H1 (cell line): ENCODE data around the gene HOXB4. TPM values are rescaled to one million over a fixed set of nuclear protein-coding genes. Genes with fewer than 3 reads are reported as not detected.

Source experiments
- CTCF ChIA-PET: fragments of 300-600 bp; sonication (Branson Sonifier 250); formaldehyde crosslinking; loops from one replicate; lab custom pipeline; 2021; ENCODE audit not compliant: partially characterized antibody; lab: Charles Lee
- POLR2A ChIA-PET: fragments of 300-600 bp; sonication (Branson Sonifier 250); formaldehyde crosslinking; loops from one replicate; lab custom pipeline; 2021; ENCODE audit warnings: inconsistent platforms; ENCODE audit not compliant: partially characterized antibody; lab: Charles Lee
- DNase-seq, 2 experiments: peaks; one replicate each; pipeline versions ENCODE4 v3.0.0 to v3.0.0-alpha.2; 2010 to 2022; ENCODE audit warnings: low spot score in 2 of 2, low read depth in 1 of 2, mixed read lengths in 1 of 2
- FAIRE-seq: peaks from 2 replicates; lab custom pipeline; 2011; peaks lifted over from hg19 to GRCh38; lab: Jason Lieb, UNC
- H2AFZ ChIP-seq: 2 replicates; pipeline ENCODE4 v1.8.1; 2012; ENCODE audit warnings: low read length, inconsistent platforms
- H2AK5ac ChIP-seq: 2 replicates; pipeline ENCODE4 v1.6.1; 2013; ENCODE audit warnings: low read depth, low read length
- H2BK120ac ChIP-seq: replicated peaks from 2 replicates; pipeline ENCODE3; 2013; ENCODE audit warnings: low read depth, low read length, inconsistent platforms
- H2BK12ac ChIP-seq: 2 replicates; pipeline ENCODE4 v1.6.1; 2013; ENCODE audit warnings: low read depth, low read length
- H2BK15ac ChIP-seq: 2 replicates; pipeline ENCODE4 v1.6.1; 2013; ENCODE audit warnings: low read length
- H2BK20ac ChIP-seq: 2 replicates; pipeline ENCODE4 v1.6.1; 2013; ENCODE audit warnings: low read length
- H2BK5ac ChIP-seq: 2 replicates; pipeline ENCODE4 v1.6.1; 2013; ENCODE audit warnings: low read depth, low read length
- H3K14ac ChIP-seq: 2 replicates; pipeline ENCODE4 v1.6.1; 2013; ENCODE audit warnings: inconsistent platforms; ENCODE audit not compliant: insufficient read length
- H3K18ac ChIP-seq: 2 replicates; pipeline ENCODE4 v1.6.1; 2013; ENCODE audit warnings: low read length; ENCODE audit errors: extremely low read depth
- H3K23ac ChIP-seq: 2 replicates; pipeline ENCODE4 v1.6.1; 2013; ENCODE audit warnings: inconsistent platforms; ENCODE audit not compliant: insufficient read length
- H3K23me2 ChIP-seq: 2 replicates; pipeline ENCODE4 v1.6.1; 2013; ENCODE audit warnings: low read depth, low read length
- H3K27ac ChIP-seq: 2 replicates; pipeline ENCODE4 v1.6.1; 2011; ENCODE audit warnings: low read depth, low read length, inconsistent platforms
- H3K27me3 ChIP-seq, 4 experiments: replicated peaks in 1 of 4; 1 replicate in 1 of 4; 2 replicates in 3 of 4; pipeline versions ENCODE4 v1.6.1 to v1.8.1; 2011 to 2013; ENCODE audit warnings: low read length in 3 of 4, mild to moderate bottlenecking in 3 of 4, inconsistent platforms in 2 of 4, mixed read lengths in 2 of 4, moderate library complexity in 1 of 4; ENCODE audit not compliant: control insufficient read depth in 3 of 4, insufficient read depth in 3 of 4; ENCODE audit errors: extremely low read depth in 1 of 4
- H3K36me3 ChIP-seq, 4 experiments: 2 replicates each; pipeline versions ENCODE4 v1.6.1 to v1.8.1; 2011 to 2013; ENCODE audit warnings: mild to moderate bottlenecking in 4 of 4, low read length in 3 of 4, moderate library complexity in 2 of 4, control low read depth in 1 of 4, inconsistent platforms in 1 of 4; ENCODE audit not compliant: insufficient read depth in 4 of 4, control insufficient read depth in 2 of 4
- H3K4ac ChIP-seq: replicated peaks from 2 replicates; pipeline ENCODE3; 2013; ENCODE audit warnings: low read length, low read depth, mixed read lengths, inconsistent platforms; ENCODE audit not compliant: insufficient read length
- H3K4me1 ChIP-seq, 4 experiments: replicated peaks in 1 of 4; 1 replicate in 1 of 4; 2 replicates in 3 of 4; pipeline versions ENCODE4 v1.6.1 to v1.8.1; 2011 to 2013; ENCODE audit warnings: low read length in 3 of 4, inconsistent platforms in 2 of 4, mixed read lengths in 1 of 4; ENCODE audit not compliant: insufficient read depth in 4 of 4, control insufficient read depth in 3 of 4
- H3K4me2 ChIP-seq, 2 experiments: 2 replicates each; pipeline versions ENCODE4 v1.6.1 to v1.8.1; 2011 to 2013; ENCODE audit warnings: low read depth in 2 of 2, low read length in 2 of 2, control low read depth in 1 of 2, inconsistent platforms in 1 of 2, mild to moderate bottlenecking in 1 of 2; ENCODE audit not compliant: insufficient read depth in 1 of 2
- H3K4me3 ChIP-seq, 4 experiments: fragments of 200-600, 300-600 bp in 1 of 4; sonication (generic), shearing (Covaris generic), sonication (Bioruptor Twin) in 1 of 4; 2 replicates each; pipeline versions ENCODE4 v1.5.1 to v1.8.1; 2011 to 2016; ENCODE audit warnings: low read length in 4 of 4, low read depth in 3 of 4, control low read depth in 2 of 4, inconsistent platforms in 2 of 4, mild to moderate bottlenecking in 2 of 4, mixed read lengths in 1 of 4, moderate library complexity in 1 of 4; ENCODE audit not compliant: insufficient read depth in 2 of 4; ENCODE audit errors: extremely low read depth in 1 of 4
- H3K56ac ChIP-seq: replicated peaks from 2 replicates; pipeline ENCODE3; 2013; ENCODE audit warnings: low read depth, mild to moderate bottlenecking, mixed read lengths, low read length, inconsistent platforms; ENCODE audit not compliant: insufficient read length
- H3K79me1 ChIP-seq: 2 replicates; pipeline ENCODE4 v1.6.1; 2013; ENCODE audit warnings: low read depth, low read length, control low read depth
- H3K79me2 ChIP-seq, 2 experiments: 2 replicates each; pipeline versions ENCODE4 v1.6.1 to v1.8.1; 2012 to 2013; ENCODE audit warnings: low read length in 2 of 2, mild to moderate bottlenecking in 2 of 2, inconsistent platforms in 1 of 2; ENCODE audit not compliant: insufficient read depth in 2 of 2, control insufficient read depth in 1 of 2
- H3K9ac ChIP-seq, 4 experiments: replicated peaks in 1 of 4; 1 replicate in 1 of 4; 2 replicates in 3 of 4; pipeline versions ENCODE4 v1.6.1 to v1.8.1; 2011 to 2013; ENCODE audit warnings: low read depth in 3 of 4, low read length in 3 of 4, control low read depth in 2 of 4, mild to moderate bottlenecking in 2 of 4, moderate library complexity in 2 of 4, inconsistent platforms in 1 of 4; ENCODE audit errors: extremely low read depth in 1 of 4
- H3K9me3 ChIP-seq, 2 experiments: 2 replicates each; pipeline versions ENCODE4 v1.6.1 to v1.8.1; 2012 to 2013; ENCODE audit warnings: mild to moderate bottlenecking in 2 of 2, moderate library complexity in 2 of 2, control low read depth in 1 of 2, inconsistent platforms in 1 of 2, low read depth in 1 of 2, low read length in 1 of 2, mixed read lengths in 1 of 2; ENCODE audit not compliant: insufficient read depth in 2 of 2
- H4K20me1 ChIP-seq, 2 experiments: replicated peaks in 1 of 2; 2 replicates each; pipeline versions ENCODE3 to v1.8.1; 2011 to 2013; ENCODE audit warnings: inconsistent platforms in 2 of 2, low read length in 2 of 2, mild to moderate bottlenecking in 1 of 2; ENCODE audit not compliant: insufficient read depth in 2 of 2, control insufficient read depth in 1 of 2
- H4K5ac ChIP-seq: 2 replicates; pipeline ENCODE4 v1.6.1; 2013; ENCODE audit warnings: low read length, low read depth, mixed read lengths, inconsistent platforms; ENCODE audit not compliant: insufficient read length
- H4K8ac ChIP-seq: 2 replicates; pipeline ENCODE4 v1.8.0; 2013; ENCODE audit warnings: mild to moderate bottlenecking, moderate library complexity, low read length, inconsistent platforms; ENCODE audit not compliant: insufficient read depth; ENCODE audit errors: extremely low read depth
- H4K91ac ChIP-seq: replicated peaks from 2 replicates; pipeline ENCODE3; 2013; ENCODE audit warnings: low read length, mixed read lengths, inconsistent platforms; ENCODE audit not compliant: insufficient read length
- CBX5 ChIP-seq: fragments of 300-800, 300-1000 bp; sonication (generic); IDR thresholded peaks from 2 replicates; pipeline ENCODE4 v1.7.1; 2016; ENCODE audit warnings: antibody characterized with exemption, low read length, low read depth
- CBX8 ChIP-seq: fragments of 300-800, 300-1000 bp; sonication (generic); IDR thresholded peaks from 2 replicates; pipeline ENCODE4 v1.7.1; 2016; ENCODE audit warnings: low read depth, low read length, borderline replicate concordance
- CTBP2 ChIP-seq: IDR thresholded peaks from 2 replicates; pipeline ENCODE4 v1.7.0; 2011; ENCODE audit warnings: borderline replicate concordance, mild to moderate bottlenecking, moderate library complexity, mixed read lengths, low read length; ENCODE audit not compliant: insufficient read depth, insufficient read length
- PHF8 ChIP-seq: fragments of 200-600 bp; sonication (generic); conservative IDR thresholded peaks from 2 replicates; pipeline ENCODE4 v1.7.1; 2012; ENCODE audit warnings: low read depth, mild to moderate bottlenecking, inconsistent platforms, low read length, moderate library complexity
- POLR2AphosphoS5 ChIP-seq: IDR thresholded peaks from 2 replicates; pipeline ENCODE4 v1.6.1; 2011; ENCODE audit warnings: low read depth, low read length
- RAD21 ChIP-seq, 2 experiments: IDR thresholded peaks in 1 of 2; conservative IDR thresholded peaks in 1 of 2; 2 replicates each; pipeline ENCODE4 v1.6.1; 2011; ENCODE audit warnings: low read depth in 2 of 2, low read length in 2 of 2, improper control_type of control experiment in 1 of 2, inconsistent platforms in 1 of 2, mild to moderate bottlenecking in 1 of 2, moderate library complexity in 1 of 2
- RNF2 ChIP-seq: fragments of 200-900, 300-1000 bp; sonication (generic); IDR thresholded peaks from 2 replicates; pipeline ENCODE4 v1.7.1; 2016; ENCODE audit warnings: borderline replicate concordance, low read depth, mild to moderate bottlenecking, antibody characterized with exemption, low read length; ENCODE audit not compliant: poor library complexity, severe bottlenecking; ENCODE audit errors: missing control alignments
- SAP30 ChIP-seq: fragments of 300-600 bp; sonication (generic); IDR thresholded peaks from 2 replicates; pipeline ENCODE4 v1.7.1; 2012; ENCODE audit warnings: low read length, moderate library complexity, mild to moderate bottlenecking, inconsistent platforms; ENCODE audit not compliant: insufficient read depth, insufficient replicate concordance
- SUZ12 ChIP-seq: fragments of 200-600 bp; sonication (generic); IDR thresholded peaks from 2 replicates; pipeline ENCODE4 v1.6.1; 2012; ENCODE audit warnings: mild to moderate bottlenecking, inconsistent platforms, low read length, moderate library complexity, mixed read lengths
- WGBS, 2 experiments: shearing (Covaris generic) in 1 of 2; methylation state at CpG; one replicate each; pipeline versions ENCODE4 v1.1.6 to v1.1.7; 2013 to 2015; ENCODE audit warnings: low lambda C conversion rate in 2 of 2, mixed read lengths in 2 of 2, inconsistent platforms in 1 of 2, low coverage in 1 of 2, missing lambda C conversion rate in 1 of 2; ENCODE audit not compliant: insufficient replicate concordance in 2 of 2, insufficient coverage in 1 of 2, insufficient read length in 1 of 2; ENCODE audit errors: extremely low coverage in 1 of 2, missing lambda C conversion rate in 1 of 2; 5-methylcytosine and 5-hydroxymethylcytosine counted together
- polyA plus RNA-seq, 7 experiments: library from polyadenylated mRNA; depleted of rRNA in 3 of 7; stranded (reverse) in 5 of 7; unstranded in 2 of 7; fragments of >200 nt in 5 of 7; fragments of 200-250 nt in 2 of 7; gene quantifications; 1 replicate in 5 of 7; 2 replicates in 1 of 7; 4 replicates in 1 of 7; pipeline versions ENCODE4 v1.2.1 to v1.2.3, GENCODE V29; 2011 to 2013; ENCODE audit warnings: missing spikeins in 2 of 7, mixed read lengths in 2 of 7
- total RNA-seq: library from RNA; stranded (reverse); fragmentation: NEBNext Ultra II Directional; extraction: Animal tissue kit (Norgen Biotek cat#: 25700); gene quantifications from 2 replicates; pipeline ENCODE4 v1.2.1, GENCODE V29; 2021
- TF ChIP-seq, protein P1 (sequence below): IDR thresholded peaks from 2 replicates; pipeline ENCODE4 v1.6.1; 2012; ENCODE audit warnings: inconsistent platforms

The HOXB4 gene
- total and polyA plus RNA-seq, 2 of the 8 experiments (the other 6 are each of a cell fraction or from before 2014, with no cell fraction given), result not detected

DNA sequence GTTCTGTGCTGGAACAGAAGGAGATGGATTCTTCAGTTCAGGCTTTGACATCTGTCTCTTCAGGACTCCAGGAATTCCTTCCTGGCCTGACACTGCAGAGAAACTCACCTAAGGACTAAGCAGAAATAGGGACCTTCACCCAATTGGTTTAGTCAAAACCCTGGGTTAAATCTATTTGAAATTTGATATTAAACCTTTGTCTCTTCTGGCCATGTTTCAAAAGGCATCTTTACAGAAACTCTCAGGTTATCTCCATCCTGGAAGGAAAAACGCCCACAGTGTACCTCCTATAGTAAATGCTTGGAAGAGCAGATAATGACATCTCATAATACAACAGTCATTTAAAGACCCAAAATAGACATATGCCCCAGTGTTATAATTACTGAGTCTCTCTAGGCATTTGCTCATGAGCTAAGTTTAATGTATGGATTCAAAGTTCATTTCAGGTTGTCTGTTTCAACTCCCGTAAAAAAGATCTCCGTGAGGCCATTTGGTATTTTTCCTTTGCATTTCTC is 5.6 kb upstream of the HOXB4 start:
- no peaks in the 10 kb centered on the region for H3K79me1 ChIP-seq
- no peak overlapping the region for H4K5ac ChIP-seq
- no peak overlapping the region for H3K9ac ChIP-seq
- no peaks in the 10 kb centered on the region for H3K23me2 ChIP-seq
- no peak overlapping the region for H3K4me2 ChIP-seq
- H2AFZ ChIP-seq, result no peak overlapping the region
- no peak overlapping the region for H2BK12ac ChIP-seq
- H3K27ac ChIP-seq, result no peak overlapping the region
- no peak overlapping the region for H3K4ac ChIP-seq
- no peak overlapping the region for H4K91ac ChIP-seq
- H3K14ac ChIP-seq, result no peak overlapping the region
- FAIRE-seq (no peak), DNase-seq (no peak)
- H3K36me3 ChIP-seq, result peaks cover 0 to 16% (median 0%) of the 10 kb centered on the region in 4 experiments; a peak in 1 of 8 replicates
- H3K23ac ChIP-seq, result no peak overlapping the region
- no peaks in the 10 kb centered on the region for H3K9me3 ChIP-seq
- H3K4me1 ChIP-seq, result peaks cover 0 to 5% (median 4%) of the 10 kb centered on the region in 4 experiments; a peak in 4 of 7 replicates
- H2BK20ac ChIP-seq, result no peak overlapping the region
- peaks cover 25 to 44% of the 10 kb centered on the region in 2 experiments for H4K20me1 ChIP-seq
- H2AK5ac ChIP-seq, result no peak overlapping the region
- H4K8ac ChIP-seq, result no peak overlapping the region
- no peak overlapping the region for H3K4me3 ChIP-seq
- H3K18ac ChIP-seq, result no peak overlapping the region
- ChIA-PET POLR2A (no interaction called here), CTCF (interaction anchor here (0.6 to 2.6 kb wide), 11 partner anchors 17 to 113 kb away, joined by 3 to 9 read pairs (median 5); no protein-coding TSS in a partner anchor)
- H2BK5ac ChIP-seq, result no peak overlapping the region
- H2BK15ac ChIP-seq, result no peak overlapping the region
- no peak overlapping the region for H3K56ac ChIP-seq
- no peaks in the 10 kb centered on the region for H3K79me2 ChIP-seq
- 34% methylated on average over 3 of the region's 3 CpGs; no CpG with 5 or more reads in 1 of the 2 experiments for WGBS, 2 experiments
- no peak overlapping the region for H2BK120ac ChIP-seq
- H3K27me3 ChIP-seq, result peaks cover 99 to 100% (median 100%) of the 10 kb centered on the region in 4 experiments
- TF ChIP-seq RAD21 (IDR thresholded peaks at IDR 0.05 in 1 of 2, conservative IDR thresholded peaks at IDR 0.05 in 1 of 2; ENCODE audit: low read depth in 2 of 2, low read length in 2 of 2) (no peak), PHF8 (no peak), CBX8 (peak; percentile 33; the same call in 1 of the 2 replicates), POLR2AphosphoS5 (no peak), CBX5 (no peak), SUZ12 (peak; percentile 36; the same call in 1 of the 2 replicates), SAP30 (no peak), RNF2 (no peak), CTBP2 (no peak)
- TF ChIP-seq, protein P1, sequence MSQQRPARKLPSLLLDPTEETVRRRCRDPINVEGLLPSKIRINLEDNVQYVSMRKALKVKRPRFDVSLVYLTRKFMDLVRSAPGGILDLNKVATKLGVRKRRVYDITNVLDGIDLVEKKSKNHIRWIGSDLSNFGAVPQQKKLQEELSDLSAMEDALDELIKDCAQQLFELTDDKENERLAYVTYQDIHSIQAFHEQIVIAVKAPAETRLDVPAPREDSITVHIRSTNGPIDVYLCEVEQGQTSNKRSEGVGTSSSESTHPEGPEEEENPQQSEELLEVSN, result no peak
